ENCODE data around the gene FMNL3. TPM values are rescaled to one million over a fixed set of nuclear protein-coding genes. Genes with fewer than 3 reads are reported as not detected.

FMNL3 gene
- total and polyA plus RNA-seq, 2 of the 8 experiments (the other 6 are each of a cell fraction or from before 2014, with no cell fraction given): 8.6 to 29.0 TPM

DNA sequence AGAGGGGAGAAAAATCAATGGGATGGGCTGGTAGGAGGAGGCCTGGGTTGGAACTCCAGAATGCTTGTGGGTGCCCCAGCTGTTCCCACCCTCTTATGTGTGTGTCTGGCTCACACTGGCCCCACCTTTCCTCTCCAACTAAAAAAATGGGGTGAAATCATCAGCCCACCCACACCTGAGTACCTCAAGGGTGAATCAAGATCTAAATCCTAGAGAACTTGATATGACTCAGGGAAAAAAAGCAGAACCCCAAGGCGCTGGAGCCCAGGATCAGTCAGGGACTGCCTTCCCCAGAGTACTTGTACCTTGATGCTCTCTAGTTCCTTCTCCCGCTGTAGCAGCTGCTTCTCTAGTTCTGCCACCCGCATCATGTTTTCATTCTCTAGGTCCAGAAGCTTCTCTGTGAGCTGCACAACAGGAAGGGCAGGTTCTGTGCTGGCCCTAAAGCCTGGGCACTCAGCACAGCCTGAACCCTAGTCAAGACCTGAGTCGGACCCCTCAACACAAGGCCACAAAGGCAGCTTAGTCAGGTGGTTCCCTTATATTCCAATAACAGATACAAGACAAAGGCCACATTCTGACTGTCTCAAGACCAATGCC, 54.2 kb downstream of the FMNL3 start (continued):
- no peak for TF ChIP-seq CBX5 (IDR thresholded peaks at IDR 0.05; ENCODE audit: low read depth, low read length)

Data from H1 (cell line).